ENCODE data around the gene RPH3AL. TPM values are rescaled to one million over a fixed set of nuclear protein-coding genes. Genes with fewer than 3 reads are reported as not detected.

Gene RPH3AL
- total RNA-seq, 1 donor: 1.3 TPM

DNA sequence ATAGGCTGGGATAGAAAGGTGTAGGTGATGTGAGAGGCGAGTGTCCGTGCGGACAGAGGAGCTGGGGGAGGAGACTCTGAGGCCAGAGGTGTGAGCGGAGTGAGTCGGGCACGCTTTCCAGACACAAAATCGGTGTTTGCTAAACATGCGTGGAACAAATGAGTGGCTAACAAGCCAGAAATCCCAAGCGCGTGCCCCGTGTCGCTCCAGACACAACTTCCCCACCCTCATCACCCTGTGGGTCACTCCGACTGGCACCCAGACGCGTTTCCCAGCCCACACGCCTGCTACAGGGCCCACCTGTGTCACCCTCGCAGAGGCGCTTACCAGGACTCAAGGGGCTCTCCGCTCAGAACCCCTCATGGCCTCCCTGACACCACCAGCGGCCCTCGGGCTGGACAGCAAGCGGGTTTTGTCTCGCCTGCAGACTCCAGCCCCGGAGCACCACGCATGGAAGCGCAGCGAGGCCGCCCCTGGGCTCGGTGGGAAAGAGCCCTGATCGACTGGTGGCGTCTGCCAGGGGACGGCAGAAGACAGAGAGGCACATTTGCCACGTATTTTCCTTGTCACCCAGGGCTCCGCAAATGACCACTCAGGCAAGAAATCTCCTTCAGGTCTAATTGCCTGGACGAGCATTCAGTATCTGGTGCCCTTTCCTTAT is 6.0 kb upstream of the RPH3AL start:
- TF ChIP-seq CTCF (IDR thresholded peaks at IDR 0.05; ENCODE audit: insufficient read depth, low read depth, low read length): no peak
- no peak overlapping the region for H3K4me3 ChIP-seq (ENCODE audit: low read depth, low read length)
- no peak for DNase-seq (ENCODE audit: low read depth)

DNA sequence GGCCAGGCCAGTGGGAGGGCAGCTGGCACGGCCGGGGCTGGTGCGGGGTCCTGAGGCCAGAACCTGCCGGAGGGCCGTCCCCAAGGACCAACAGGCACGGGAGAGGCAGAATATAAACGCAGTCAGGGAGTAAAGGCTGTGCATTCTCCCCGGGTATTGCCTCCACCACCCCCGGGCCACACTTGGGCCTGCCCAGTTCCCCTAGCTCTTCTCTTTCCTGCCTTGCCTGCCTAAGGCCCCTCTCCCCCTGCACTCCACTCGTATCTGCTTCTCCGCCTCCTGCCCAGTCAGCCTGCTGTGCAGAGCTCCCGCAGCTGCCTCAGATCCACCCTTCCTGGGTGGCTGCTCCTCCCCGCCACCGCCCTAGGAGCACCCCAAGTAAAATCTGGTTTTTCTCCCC is 5.0 kb upstream of the RPH3AL start:
- no peak for DNase-seq (ENCODE audit: low read depth)
- no peak for TF ChIP-seq CTCF (IDR thresholded peaks at IDR 0.05; ENCODE audit: insufficient read depth, low read depth, low read length)
- no peak overlapping the region for H3K4me3 ChIP-seq (ENCODE audit: low read depth, low read length)

GRCh38 chr17:356671-357434 is 4.2 kb upstream of the RPH3AL start:
- DNase-seq (ENCODE audit: low read depth): no peak
- H3K4me3 ChIP-seq (ENCODE audit: low read depth, low read length): no peak overlapping the region
- TF ChIP-seq CTCF (IDR thresholded peaks at IDR 0.05; ENCODE audit: insufficient read depth, low read depth, low read length): no peak

DNA sequence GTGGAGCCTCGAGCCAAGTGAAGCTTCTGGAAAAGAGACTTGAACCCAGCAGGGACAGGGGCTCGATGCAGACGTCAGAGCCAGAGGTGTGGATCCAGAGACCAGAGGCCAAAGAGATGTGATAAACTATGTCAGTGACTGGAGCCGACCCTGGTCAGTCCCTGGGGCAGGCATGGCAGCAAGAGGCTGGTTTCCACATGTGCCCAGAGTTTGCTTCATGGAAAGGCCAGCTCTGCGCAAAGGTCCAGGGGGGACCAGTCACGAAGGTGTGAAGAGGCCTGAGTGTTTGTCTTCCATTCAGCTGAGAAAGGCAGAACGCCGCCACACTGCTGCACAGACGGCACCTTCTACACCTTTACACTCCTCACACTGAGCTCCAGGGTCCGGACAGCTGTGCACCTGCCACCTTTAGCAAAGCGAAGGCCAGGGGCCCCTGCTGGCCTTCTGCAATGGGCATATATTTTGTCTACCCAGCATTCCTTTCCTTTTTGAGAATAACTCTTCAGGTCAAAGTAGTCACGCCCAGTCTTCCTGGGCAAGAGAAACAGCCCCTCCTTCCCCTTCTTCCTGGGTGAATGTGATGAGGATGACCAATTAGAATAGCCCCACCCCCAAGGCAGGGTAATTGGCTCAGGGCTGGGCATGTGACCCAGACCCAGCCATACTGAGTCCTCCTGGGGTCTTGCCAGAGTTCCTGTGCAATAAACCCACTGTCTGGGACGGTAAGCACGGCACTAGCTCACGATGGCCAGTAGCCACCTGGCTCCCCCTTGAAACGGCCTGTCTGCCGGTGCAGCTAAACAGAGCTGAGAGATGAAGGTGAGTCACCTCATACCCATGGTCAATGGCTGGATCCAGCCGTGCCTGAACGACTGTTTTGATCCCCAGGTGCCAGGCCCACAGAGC is 2.3 kb upstream of the RPH3AL start:
- TF ChIP-seq CTCF (IDR thresholded peaks at IDR 0.05; ENCODE audit: insufficient read depth, low read depth, low read length): no peak
- no peak overlapping the region for H3K4me3 ChIP-seq (ENCODE audit: low read depth, low read length)
- no peak for DNase-seq (ENCODE audit: low read depth)

DNA sequence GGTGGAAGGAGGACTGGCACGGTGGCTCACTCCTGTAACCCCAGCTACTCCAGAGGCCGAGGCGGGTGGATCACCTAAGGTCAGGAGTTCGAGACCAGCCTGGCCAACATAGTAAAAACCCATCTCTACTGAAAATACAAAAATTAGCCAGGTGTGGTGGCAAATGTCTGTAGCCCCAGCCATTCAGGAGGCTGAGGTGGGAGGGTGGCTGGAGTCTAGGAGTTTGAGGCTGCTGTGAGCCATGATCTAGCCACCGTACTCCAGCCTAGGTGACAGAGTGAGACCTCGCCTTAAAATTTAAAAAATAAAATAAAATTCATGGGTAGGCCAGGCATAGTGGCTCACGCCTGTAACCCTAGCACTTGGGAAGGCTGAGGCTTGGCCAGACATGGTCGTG is 1.2 kb upstream of the RPH3AL start:
- DNase-seq (ENCODE audit: low read depth): no peak
- TF ChIP-seq CTCF (IDR thresholded peaks at IDR 0.05; ENCODE audit: insufficient read depth, low read depth, low read length): no peak

DNA sequence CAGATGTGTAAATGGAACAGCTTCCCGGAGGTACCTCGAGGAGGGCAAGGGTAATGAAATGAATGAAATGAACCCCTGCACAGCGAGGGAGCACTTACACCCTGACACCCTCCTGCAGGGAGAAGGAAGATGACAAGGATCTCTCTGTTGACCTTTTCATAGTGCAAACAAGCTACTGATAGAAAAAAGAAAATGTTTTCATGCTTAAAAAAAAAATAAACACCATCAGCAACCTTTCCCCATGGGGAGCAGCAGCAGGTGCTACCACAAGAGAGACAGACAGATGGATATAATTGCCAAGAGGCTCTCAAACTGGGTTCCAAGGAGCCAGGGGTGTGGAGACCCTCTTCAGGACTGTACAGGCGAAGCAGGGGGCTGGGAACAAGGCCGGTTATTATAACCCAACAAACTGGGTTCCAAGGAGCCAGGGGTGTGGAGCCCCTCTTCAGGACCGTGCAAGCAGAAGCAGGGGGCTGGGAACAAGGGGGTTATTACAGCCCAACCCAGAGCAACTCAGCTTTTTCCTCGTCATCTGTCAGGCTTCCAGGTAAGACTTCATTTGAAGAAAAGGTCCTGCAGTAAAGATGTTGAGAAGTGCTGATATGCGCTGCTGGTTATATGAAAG is 718 bp upstream of the RPH3AL start:
- no peak for DNase-seq (ENCODE audit: low read depth)
- no peak overlapping the region for H3K4me3 ChIP-seq (ENCODE audit: low read depth, low read length)
- TF ChIP-seq CTCF (IDR thresholded peaks at IDR 0.05; ENCODE audit: insufficient read depth, low read depth, low read length): no peak

More for the DNA sequence above, 1.2 kb upstream of the RPH3AL start:
- H3K4me3 ChIP-seq (ENCODE audit: low read depth, low read length): no peak overlapping the region
